Ishikawa (cell line): ENCODE results near the gene AFG3L2.

Experiments used
- CEBPB ChIP-seq: IDR thresholded peaks from 2 replicates; pipeline ENCODE4 v1.6.1; 2012
- CREB1 ChIP-seq: IDR thresholded peaks from 2 replicates; pipeline ENCODE4 v1.6.1; 2012; ENCODE audit warnings: low read depth
- EGR1 ChIP-seq: IDR thresholded peaks from 2 replicates; pipeline ENCODE4 v1.6.1; 2012
- EP300 ChIP-seq: IDR thresholded peaks from 2 replicates; pipeline ENCODE4 v1.6.1; 2012; ENCODE audit warnings: borderline replicate concordance
- FOXM1 ChIP-seq: IDR thresholded peaks from 2 replicates; pipeline ENCODE4 v1.6.1; 2012; ENCODE audit warnings: low read depth, borderline replicate concordance
- NFIC ChIP-seq: IDR thresholded peaks from 2 replicates; pipeline ENCODE4 v1.6.1; 2012
- RAD21 ChIP-seq: IDR thresholded peaks from 2 replicates; pipeline ENCODE4 v1.6.1; 2012; ENCODE audit warnings: low read depth
- REST ChIP-seq: IDR thresholded peaks from 2 replicates; pipeline ENCODE4 v1.6.1; 2012; ENCODE audit warnings: low read depth, mild to moderate bottlenecking
- TAF1 ChIP-seq: IDR thresholded peaks from 2 replicates; pipeline ENCODE4 v1.6.1; 2012; ENCODE audit warnings: low read depth, mild to moderate bottlenecking
- TCF12 ChIP-seq: IDR thresholded peaks from 2 replicates; pipeline ENCODE4 v1.6.1; 2012; ENCODE audit warnings: low read depth
- TEAD4 ChIP-seq: IDR thresholded peaks from 2 replicates; pipeline ENCODE4 v1.6.1; 2012
- USF1 ChIP-seq: IDR thresholded peaks from 2 replicates; pipeline ENCODE4 v1.6.1; 2012
- YY1 ChIP-seq: IDR thresholded peaks from 2 replicates; pipeline ENCODE4 v1.6.1; 2012; ENCODE audit warnings: low read depth
- ZBTB7A ChIP-seq: IDR thresholded peaks from 2 replicates; pipeline ENCODE4 v1.6.1; 2012; ENCODE audit warnings: low read depth
- TF ChIP-seq, protein P1 (sequence below): IDR thresholded peaks from 2 replicates; pipeline ENCODE4 v1.6.1; 2012

Gene AFG3L2

GRCh38 chr18:12324991-12325725, 51.9 kb downstream of the AFG3L2 start:
- TF ChIP-seq NFIC (no peak), FOXM1 (no peak)

DNA sequence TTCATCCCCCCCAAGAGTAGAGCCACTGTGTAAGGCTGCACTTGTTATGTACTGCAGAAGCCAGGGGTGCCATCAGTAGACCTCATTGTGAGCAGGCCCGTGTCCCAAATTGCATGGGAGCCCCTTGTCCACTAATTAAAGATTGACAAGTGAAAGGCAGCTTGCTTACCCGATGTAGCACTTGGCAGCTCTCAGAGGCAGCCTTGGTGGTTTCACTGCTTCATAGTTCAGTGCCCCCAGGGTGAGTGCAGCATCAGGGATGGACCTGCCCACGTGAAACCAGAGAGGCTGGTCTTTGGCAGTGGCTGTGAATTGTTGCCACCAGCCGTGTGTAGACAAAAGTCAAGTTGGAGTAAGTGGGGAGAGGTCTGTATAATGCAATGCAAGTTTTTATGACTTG, 55.7 kb downstream of the AFG3L2 start:
- no peak for TF ChIP-seq REST
- no peak for TF ChIP-seq YY1
- no peak for TF ChIP-seq EGR1
- TF ChIP-seq TCF12: no peak
- TF ChIP-seq TEAD4: no peak
- TF ChIP-seq, protein P1, sequence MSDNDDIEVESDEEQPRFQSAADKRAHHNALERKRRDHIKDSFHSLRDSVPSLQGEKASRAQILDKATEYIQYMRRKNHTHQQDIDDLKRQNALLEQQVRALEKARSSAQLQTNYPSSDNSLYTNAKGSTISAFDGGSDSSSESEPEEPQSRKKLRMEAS: no peak
- no peak for TF ChIP-seq RAD21
- no peak for TF ChIP-seq TAF1
- no peak for TF ChIP-seq CEBPB
- TF ChIP-seq EP300: no peak
- no peak for TF ChIP-seq CREB1
- no peak for TF ChIP-seq NFIC
- TF ChIP-seq USF1: no peak
- TF ChIP-seq ZBTB7A: no peak
- TF ChIP-seq FOXM1: no peak

GRCh38 chr18:12318857-12319256, 58.2 kb downstream of the AFG3L2 start:
- TF ChIP-seq EP300 (no peak), EGR1 (no peak), YY1 (no peak), TEAD4 (no peak), ZBTB7A (no peak), TCF12 (no peak), NFIC (no peak), FOXM1 (no peak), USF1 (no peak), TAF1 (no peak), RAD21 (no peak), CREB1 (no peak), REST (no peak), CEBPB (no peak)
- TF ChIP-seq, protein P1: no peak

GRCh38 chr18:12318334-12318697, 58.7 kb downstream of the AFG3L2 start:
- TF ChIP-seq TCF12 (no peak), CEBPB (no peak), EP300 (no peak), ZBTB7A (no peak), REST (no peak), NFIC (no peak), TEAD4 (no peak), YY1 (no peak), TAF1 (no peak), CREB1 (no peak), RAD21 (no peak), FOXM1 (no peak)
- TF ChIP-seq, protein P1: no peak
